DMS153 (cell line): ENCODE results near the gene GRWD1.

ENCODE experiments used
- DNase-seq: peaks from one replicate; lab custom pipeline; 2025; lab: John Stamatoyannopoulos, UW

The GRWD1 gene

GRCh38 chr19:48456864-48457263 lies 11.1 kb downstream of the GRWD1 start:
- DNase-seq = no peak

DNA sequence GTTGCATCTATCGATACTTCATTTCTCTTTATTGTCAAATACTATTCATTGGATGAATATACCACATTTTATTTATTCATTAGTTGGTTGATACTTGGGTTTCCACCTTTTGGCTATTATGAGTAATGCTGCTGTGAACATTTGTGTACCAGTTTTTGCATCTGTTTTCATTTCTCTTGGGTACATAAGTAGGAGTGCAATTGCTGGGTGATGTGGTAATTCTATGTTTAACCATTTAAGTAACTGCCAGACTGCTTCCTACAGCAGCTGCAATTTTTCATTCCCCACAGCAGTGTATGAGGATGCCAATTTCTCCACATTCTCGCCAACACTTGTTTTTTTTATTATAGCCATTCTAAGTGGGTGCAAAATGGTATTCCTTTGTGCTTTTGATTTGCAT lies 12.2 kb downstream of the GRWD1 start:
- no peak for DNase-seq

DNA sequence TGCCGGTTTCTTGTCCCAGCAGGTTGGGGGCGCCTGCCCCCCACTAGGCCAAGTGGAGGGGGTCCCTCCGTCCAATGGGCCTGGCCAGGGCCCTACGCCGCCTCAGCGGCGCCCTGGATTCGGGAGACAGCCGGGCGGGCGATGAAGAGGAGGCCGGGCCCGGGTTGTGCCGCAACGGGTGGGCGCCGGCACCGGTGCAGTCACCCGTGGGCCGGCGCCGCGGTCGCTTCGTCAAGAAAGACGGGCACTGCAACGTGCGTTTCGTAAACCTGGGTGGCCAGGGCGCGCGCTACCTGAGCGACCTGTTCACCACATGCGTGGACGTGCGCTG lies 15.8 kb downstream of the GRWD1 start:
- DNase-seq = no peak

DNA sequence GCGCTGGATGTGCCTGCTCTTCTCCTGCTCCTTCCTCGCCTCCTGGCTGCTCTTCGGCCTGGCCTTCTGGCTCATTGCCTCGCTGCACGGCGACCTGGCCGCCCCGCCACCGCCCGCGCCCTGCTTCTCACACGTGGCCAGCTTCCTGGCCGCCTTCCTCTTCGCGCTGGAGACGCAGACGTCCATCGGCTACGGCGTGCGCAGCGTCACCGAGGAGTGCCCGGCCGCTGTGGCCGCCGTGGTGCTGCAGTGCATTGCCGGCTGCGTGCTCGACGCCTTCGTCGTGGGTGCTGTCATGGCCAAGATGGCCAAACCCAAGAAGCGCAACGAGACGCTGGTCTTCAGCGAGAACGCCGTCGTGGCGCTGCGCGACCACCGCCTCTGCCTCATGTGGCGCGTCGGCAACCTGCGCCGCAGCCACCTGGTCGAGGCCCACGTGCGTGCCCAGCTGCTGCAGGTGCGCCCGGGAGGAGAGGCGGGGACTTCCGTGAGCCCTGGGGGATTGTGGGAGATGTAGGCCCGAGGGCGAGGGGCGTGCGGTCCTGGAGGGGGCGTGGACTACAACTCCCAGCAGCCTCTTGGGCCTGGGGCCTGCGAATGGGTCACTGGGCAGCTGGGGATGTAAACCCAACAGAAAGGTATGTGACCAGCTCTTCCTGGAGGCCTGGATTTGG lies 16.3 kb downstream of the GRWD1 start:
- no peak for DNase-seq

- DNase-seq = no peak
Observed at GRCh38 chr19:48465215-48465614, 19.4 kb downstream of the GRWD1 start.

DNA sequence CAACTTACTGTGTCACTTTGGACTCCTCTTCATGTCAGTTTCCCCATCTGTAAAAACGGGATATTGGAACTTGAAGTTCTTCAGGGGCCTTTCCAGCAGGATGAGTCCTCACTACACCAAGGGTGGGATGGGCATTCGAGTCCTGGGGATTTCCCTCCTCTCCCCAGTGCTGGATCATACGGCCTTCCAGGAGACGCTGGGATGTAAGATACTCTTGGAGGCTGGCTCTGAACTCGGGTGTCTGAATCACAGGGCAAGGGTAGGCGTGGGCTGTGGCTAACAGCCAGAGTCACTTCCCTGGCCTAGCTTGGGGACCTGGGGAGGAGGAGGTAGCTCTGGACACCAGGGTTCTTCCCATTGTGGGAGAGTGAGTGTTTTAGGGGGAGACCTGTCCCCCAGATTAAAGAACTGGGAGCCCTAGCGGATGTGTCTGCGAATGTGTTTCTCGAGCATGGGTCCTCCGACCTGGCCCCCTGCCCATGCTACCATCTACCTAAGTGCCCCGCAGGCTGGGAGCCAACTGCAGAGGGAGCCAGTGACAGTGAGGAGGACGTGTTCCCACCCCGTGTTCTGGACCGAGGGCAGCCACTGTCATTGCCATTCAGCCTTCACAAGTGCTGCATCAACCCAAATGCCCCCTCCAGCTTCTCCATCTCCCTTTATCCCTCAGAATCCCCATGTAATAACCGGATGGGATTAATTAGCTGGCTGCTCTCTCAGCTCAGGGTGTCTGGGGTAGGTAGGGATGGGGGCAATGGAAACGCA lies 21.0 kb downstream of the GRWD1 start:
- no peak for DNase-seq

- DNase-seq = peak; percentile 100
Observed at GRCh38 chr19:48468772-48469288, 23.0 kb downstream of the GRWD1 start.

DNA sequence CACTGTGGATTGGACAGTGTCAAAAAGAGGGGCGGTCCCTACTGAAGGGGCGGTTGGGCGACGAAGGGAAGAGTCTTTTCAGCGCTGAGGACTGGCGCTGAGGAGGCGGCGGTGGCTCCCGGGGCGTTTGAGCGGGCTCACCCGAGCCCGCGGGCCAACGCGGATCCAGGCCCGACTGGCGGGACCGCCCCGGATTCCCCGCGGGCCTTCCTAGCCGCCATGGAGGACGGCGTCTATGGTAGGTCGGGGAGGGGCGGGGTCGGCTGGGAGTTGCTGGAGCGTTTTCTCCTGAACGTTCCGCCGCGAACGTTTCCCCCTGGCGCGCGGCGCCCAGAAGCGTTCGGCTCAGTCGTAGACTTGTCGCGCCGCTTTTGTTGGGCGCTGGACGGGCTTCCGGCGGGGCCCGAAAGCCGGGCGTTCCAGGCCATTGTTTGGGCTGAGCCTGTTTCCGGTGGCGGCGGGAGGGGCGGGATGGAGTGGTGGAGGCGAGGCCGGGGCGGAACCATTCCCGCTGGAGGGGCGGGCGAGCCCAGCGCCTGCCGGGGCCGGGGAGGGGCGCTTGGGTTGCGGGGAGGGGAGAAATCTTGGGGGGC lies 23.6 kb downstream of the GRWD1 start, which contains the start of gene CYTH2:
CYTH2 (plus strand) TSS at position 81 of the 593 bp plus-strand sequence; CDS start at position 220, 139 bp downstream.
- DNase-seq = peak; percentile 34

DNA sequence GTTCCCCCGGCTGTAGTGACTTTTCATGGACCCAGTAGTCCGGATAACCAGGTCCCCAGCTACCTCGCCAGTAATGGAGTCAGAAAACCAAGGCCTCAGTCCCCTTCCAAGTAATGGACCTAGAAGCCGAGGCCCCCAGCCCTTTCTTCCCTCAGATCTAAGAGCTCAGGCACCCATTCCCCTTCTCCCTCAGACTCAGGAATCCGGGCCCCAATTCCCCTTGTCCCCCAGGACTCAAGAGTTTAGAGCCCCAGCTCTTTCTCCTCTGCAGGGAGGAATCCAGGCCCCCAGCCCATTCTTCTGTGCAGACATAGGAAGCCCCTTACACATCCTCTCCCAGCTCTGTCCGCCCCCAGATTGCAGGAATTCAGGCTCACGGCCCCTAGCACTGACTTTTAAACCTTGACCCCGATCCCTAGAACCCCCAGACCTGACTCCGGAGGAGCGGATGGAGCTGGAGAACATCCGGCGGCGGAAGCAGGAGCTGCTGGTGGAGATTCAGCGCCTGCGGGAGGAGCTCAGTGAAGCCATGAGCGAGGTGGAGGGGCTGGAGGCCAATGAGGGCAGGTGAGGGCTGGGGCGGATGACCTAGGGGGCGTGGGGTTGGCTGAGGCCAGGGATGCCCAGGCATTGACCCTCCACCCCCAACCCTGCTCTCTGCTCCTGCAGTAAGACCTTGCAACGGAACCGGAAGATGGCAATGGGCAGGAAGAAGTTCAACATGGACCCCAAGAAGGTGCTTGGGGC lies 24.3 kb downstream of the GRWD1 start:
- no peak for DNase-seq

DNA sequence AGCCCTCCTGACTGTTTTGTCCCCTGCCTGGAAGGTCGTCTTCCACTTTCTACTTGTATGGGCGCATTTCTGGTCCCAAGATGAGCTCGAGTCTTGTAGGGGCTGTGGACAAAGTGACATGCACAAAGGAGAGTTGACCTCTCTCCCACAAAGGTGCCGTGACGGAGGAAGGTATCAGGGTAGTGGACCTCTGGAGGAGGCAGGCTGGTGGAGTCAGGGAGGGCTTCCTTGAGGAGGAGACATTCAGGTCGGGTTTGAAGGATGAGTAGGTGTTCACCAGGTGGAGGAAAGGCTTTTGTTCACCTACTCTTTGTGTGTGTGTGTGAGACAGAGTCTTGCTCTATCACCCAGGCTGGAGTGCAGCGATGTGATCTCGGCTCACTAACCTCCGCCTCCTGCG lies 25.1 kb downstream of the GRWD1 start:
- DNase-seq = no peak

- DNase-seq = no peak
Observed at GRCh38 chr19:48471836-48472235, 26.1 kb downstream of the GRWD1 start.

DNA sequence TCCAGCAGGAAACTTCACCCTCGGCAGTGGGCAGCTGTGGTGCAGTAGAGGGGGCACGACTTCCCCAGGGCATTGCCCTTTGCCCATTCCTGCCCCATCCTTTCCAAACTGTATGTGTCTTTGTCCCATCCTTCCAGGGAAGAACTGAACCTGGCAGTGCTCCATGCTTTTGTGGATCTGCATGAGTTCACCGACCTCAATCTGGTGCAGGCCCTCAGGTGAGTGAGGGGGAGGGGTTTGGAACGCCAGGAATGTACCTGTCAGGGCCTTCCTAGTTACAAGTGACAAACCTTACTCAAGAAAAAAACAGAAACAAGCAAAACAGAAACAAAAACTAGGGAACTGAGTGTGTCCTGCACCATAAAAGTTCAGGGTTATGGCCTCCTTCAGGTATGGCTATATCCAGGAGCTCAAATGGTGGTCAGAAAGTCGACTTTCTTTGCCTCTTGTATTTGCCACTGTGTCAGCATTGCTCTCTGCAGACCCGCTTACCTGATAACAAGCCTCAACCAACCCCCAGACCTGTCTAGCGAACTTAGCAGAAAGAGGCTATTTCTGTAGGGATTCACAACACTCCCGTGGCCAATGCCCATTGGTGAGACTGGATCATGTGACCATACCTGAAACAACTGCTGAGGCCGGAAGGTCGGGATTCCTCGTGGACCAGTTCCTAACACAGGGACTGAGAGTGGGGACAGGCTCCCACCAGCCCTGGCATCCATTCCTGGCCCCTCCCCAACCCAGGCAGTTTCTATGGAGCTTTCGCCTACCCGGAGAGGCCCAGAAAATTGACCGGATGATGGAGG lies 27.6 kb downstream of the GRWD1 start:
- no peak for DNase-seq

DNA sequence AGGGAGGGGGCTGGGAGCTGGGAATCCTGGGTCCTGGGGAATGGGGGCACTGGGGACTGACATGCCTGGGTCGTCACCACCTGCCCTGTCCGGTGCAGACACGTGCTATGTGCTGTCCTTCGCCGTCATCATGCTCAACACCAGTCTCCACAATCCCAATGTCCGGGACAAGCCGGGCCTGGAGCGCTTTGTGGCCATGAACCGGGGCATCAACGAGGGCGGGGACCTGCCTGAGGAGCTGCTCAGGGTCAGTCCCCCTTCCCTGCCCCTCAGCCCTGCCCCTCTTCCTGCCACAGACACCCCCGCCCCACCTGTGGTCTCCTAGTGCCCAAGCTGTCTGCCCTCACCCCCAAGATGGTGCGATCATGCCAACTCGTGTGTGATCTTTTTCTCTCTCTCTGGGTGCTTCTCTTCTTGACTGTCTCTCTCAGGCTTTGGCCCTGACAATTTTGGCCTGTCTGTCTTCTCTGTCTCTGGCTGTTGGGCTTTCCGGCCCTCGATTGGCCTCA lies 28.4 kb downstream of the GRWD1 start:
- no peak for DNase-seq

DNA sequence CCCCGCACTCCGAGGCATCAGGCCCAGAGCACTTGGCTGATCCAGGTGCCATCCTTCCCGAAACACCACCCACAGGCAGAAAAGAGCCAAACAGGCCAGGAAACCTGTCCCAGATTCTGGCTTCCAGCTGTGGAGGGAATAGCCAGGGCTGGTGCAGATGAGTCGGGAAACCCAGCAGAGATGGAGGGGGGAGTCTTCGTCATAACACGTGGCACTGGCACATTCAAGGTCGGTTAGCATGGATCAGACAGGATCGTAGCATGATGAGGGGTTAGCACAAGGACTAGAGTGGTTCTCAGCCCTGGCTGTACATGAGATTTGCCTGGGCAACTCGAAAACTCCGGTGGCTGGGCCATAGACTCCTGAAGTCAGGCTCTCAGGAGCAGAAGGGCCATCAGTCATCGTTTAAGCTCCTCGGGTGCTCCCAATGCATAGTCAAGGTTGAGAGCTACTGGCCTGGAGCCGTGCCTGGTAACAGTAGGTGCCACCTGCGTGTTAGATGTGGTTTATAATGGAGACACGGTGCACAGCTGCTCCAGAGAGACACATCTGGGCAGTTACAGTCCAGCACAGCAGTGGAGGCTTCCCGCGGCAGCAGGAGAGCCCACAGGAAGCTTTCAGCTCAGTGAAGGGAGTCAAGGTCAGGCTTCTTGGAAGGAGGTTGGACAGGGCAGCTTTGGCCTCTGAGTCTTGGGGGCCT lies 29.7 kb downstream of the GRWD1 start:
- no peak for DNase-seq

DNA sequence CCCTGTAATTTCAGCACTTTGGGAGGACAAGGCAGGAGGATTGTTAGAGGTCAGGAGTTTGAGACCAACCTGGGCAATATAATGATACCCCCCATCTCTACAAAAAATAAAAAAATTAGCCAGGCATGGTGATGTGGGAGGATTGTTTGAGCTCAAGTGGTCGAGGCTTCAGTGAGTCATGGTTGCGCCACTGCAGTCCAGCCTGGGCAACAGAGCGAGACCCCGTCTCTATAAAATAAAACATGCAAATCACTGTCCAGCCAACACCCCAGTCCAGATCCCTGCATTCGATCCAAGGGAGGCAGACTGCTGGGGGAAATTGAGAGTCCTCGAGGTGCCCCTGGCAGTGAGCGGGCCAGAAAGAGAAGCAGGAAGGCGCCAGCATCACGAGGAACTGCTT lies 30.4 kb downstream of the GRWD1 start:
- DNase-seq = no peak

- no peak for DNase-seq
Observed at GRCh38 chr19:48477067-48477685, 31.4 kb downstream of the GRWD1 start.

DNA sequence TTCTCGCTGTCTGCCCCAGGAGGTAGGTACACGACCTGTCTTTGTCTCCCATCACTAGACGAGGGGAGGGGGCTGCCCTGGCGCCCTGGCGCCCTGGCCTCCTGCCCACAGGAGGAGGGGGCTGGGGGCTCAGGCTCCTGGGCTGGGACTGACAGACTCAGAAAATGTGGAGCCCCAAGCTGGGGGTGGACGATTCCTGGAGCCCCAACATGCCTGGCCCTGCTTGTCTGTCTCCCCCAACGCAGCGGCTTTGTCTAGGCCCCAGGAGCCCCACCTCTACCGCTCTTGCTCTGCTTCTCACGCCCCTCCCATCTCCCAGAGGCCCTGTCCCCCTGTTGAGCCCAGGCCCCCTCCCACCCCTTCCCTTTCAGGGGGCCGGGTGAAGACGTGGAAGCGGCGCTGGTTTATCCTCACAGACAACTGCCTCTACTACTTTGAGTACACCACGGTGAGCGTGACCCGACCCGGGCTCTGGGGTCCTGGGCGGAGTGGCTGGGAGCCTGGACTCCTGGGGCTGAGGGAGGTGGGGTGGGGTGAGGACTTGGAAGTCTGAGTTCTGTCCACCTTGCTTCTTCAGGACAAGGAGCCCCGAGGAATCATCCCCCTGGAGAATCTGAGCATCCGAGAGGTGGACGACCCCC lies 32.0 kb downstream of the GRWD1 start:
- no peak for DNase-seq

DNA sequence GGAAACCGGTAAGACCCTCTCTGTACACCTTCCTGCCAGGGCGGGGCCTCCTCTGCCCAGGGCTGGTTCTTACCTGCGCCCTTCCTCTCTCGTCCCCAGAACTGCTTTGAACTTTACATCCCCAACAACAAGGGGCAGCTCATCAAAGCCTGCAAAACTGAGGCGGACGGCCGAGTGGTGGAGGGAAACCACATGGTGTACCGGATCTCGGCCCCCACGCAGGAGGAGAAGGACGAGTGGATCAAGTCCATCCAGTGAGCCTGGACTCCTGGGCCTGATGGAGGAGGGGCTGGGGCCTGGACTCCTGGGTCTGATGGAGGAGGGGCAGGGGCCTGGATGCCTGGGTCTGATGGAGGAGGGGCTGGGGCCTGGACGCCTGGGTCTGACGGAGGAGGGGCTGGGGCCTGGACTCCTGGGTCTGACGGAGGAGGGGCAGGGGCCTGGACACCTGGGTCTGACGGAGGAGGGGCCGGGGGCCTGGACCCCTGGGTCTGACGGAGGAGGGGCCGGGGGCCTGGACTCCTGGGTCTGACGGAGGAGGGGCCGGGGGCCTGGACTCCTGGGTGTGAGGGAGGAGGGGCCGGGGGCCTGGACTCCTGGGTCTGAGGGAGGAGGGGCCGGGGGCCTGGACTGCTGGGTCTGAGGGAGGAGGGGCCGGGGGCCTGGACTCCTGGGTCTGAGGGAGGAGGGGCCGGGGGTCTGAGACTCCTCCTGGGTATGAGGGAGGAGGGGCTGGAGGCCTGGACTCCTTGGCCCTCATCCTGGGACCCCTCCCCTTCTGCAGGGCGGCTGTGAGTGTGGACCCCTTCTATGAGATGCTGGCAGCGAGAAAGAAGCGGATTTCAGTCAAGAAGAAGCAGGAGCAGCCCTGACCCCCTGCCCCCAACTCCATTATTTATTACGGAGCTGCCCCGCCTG lies 32.8 kb downstream of the GRWD1 start:
- no peak for DNase-seq

DNA sequence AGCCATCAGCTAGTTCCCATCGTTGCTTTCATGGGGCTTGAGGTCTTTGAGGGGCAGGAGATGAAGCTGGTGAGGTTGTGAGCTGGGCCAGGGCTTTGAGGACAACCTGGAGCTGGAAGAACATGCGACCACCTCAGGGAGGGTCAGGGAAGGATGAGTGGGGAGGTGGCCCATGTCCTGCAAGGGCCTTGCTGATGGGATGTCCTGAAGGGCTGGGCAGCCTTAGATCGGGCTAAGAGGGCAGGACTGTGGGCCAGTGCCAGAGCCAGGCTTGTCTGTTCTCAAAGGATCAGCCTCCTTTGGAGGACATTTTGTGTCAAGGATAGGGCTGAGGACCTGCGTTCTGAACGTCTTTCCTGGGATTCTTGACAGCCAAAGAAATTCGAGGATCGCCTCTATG lies 33.9 kb downstream of the GRWD1 start:
- DNase-seq = no peak
